Adrenal gland (tissue), 5 donors: Measurements from ENCODE around the gene XRCC5.

Source experiments
- CTCF ChIP-seq, 6 experiments: fragments of 450-650 bp in 4 of 6; fragments of 200-600 bp in 2 of 6; sonication (generic) in 1 of 6; IDR thresholded peaks; 1 replicate in 5 of 6; 2 replicates in 1 of 6; pipeline versions ENCODE4 v1.5.1 to v1.8.0; 2016 to 2021; ENCODE audit warnings: antibody characterized with exemption in 6 of 6, mild to moderate bottlenecking in 2 of 6, moderate library complexity in 1 of 6
- POLR2A ChIP-seq, 2 donors: fragments of 450-650 bp; IDR thresholded peaks; one replicate each; pipeline ENCODE4 v1.6.1; 2017; ENCODE audit warnings: antibody characterized with exemption in 2 of 2, mild to moderate bottlenecking in 2 of 2, moderate library complexity in 1 of 2
- donor health status: DM: no; HTN: no; CAD: no.

DNA sequence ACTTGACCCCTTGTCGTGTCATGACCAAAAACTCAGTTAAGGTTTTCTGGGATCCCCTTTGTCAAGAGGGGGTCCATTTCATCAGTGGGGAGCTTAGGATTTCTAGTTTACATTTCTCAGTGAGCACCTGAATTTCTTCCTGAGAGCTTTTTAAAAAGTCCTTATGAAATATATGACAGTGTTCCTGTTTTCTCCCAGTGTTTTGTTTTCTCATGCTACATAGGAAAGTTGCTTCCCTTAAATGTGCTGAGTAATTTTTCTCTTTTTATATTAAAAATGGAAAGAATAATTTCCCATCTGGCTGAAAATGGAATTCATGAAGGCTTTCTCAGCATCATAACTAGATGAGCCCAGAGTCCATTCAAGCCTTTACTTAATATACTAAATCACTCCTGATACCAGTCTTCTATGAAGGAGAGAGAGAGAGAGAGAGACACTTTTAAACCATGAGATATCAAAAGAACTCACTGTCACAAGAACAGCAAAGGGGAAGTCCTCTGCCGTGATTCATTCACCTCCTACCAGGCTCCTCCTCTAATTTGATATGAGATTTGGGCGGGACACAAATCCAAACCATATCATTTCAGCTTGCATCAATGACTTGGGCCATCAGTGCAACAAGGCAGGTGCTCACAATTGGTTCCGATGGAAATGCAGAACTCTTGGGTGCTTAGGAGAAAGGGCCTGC is 61.1 kb downstream of the XRCC5 start:
- TF ChIP-seq CTCF (IDR thresholded peaks at IDR 0.05) (no peak), POLR2A (IDR thresholded peaks at IDR 0.05) (no peak)
